Metanephros (tissue), 2 donors: ENCODE data around the gene GADD45GIP1. TPM values are rescaled to one million over a fixed set of nuclear protein-coding genes. Genes with fewer than 3 reads are reported as not detected.

Experiments used
- small RNA-seq: library from RNA; depleted of rRNA; stranded (forward); fragments of <200 nt; gene quantifications from one replicate; pipeline ENCODE3, GENCODE V24; 2014; ENCODE audit warnings: low replicate concordance
- total RNA-seq: library from RNA; depleted of rRNA; stranded (reverse); fragments of >200 nt; gene quantifications from one replicate; pipeline ENCODE4 v1.2.3, GENCODE V29; 2014

GADD45GIP1 gene
- total RNA-seq, result 19.3 TPM

GRCh38 chr19:12956446-12957388 lies at the start of gene GADD45GIP1:
Gene GADD45GIP1, minus strand, starts transcription at chr19:12957223. Its CDS starts 11 bp downstream, at chr19:12957212.

GRCh38 chr19:12994701-12995595 lies 37.9 kb upstream of the GADD45GIP1 start, which contains the start of gene NFIX:
Gene NFIX, plus strand, starts transcription at chr19:12995475. Its CDS starts 363 bp downstream, at chr19:12995838.

GRCh38 chr19:12969292-12969988 lies 12.4 kb upstream of the GADD45GIP1 start, which contains the start of gene DAND5:
Gene DAND5, plus strand, starts transcription at chr19:12969576. Its CDS starts 85 bp downstream, at chr19:12969661.

GRCh38 chr19:12945479-12946091 lies 11.4 kb downstream of the GADD45GIP1 start, which contains the start of gene RAD23A:
Gene RAD23A, plus strand, starts transcription at chr19:12945862. Its CDS starts 87 bp downstream, at chr19:12945949.

GRCh38 chr19:12937927-12938778 lies 18.9 kb downstream of the GADD45GIP1 start, which contains the start of gene CALR:
Gene CALR, plus strand, starts transcription at chr19:12938609. Its CDS starts 71 bp downstream, at chr19:12938680.

GRCh38 chr19:12933287-12934072 lies 23.5 kb downstream of the GADD45GIP1 start, which contains the start of gene FARSA:
Gene FARSA, minus strand, starts transcription at chr19:12933711. Its CDS starts 15 bp downstream, at chr19:12933696.

Small RNA genes lying within 50 kb of the gene (small RNA-seq; reads per million reads assigned to genes)
- gene MIR5695 (0.16 reads per million), gene MIR6515 (not detected)

Other genes starting within 250 kb of the GADD45GIP1 start
- 75.0 TPM for gene TNPO2, start 233.3 kb downstream of the GADD45GIP1 start, total RNA-seq
- gene TRIR, start 222.5 kb downstream of the GADD45GIP1 start, total RNA-seq, result 87.8 TPM
- gene GET3, start 219.7 kb downstream of the GADD45GIP1 start, total RNA-seq, result 48.2 TPM
- not detected for gene BEST2, start 205.4 kb downstream of the GADD45GIP1 start, total RNA-seq
- 55.4 TPM for gene HOOK2, start 181.7 kb downstream of the GADD45GIP1 start, total RNA-seq
- gene JUNB, start 165.7 kb downstream of the GADD45GIP1 start, total RNA-seq, result 219 TPM
- 324 TPM for gene PRDX2, start 155.4 kb downstream of the GADD45GIP1 start, total RNA-seq
- not detected for gene THSD8, start 155.2 kb downstream of the GADD45GIP1 start, total RNA-seq
- 14.4 TPM for gene RNASEH2A, start 150.6 kb downstream of the GADD45GIP1 start, total RNA-seq
- not detected for gene RTBDN, start 122.6 kb downstream of the GADD45GIP1 start, total RNA-seq
- gene MAST1, start 118.7 kb downstream of the GADD45GIP1 start, total RNA-seq, result 1.1 TPM
- gene DNASE2, start 75.8 kb downstream of the GADD45GIP1 start, total RNA-seq, result 15.4 TPM
- gene KLF1, start 70.0 kb downstream of the GADD45GIP1 start, total RNA-seq, result 7.1 TPM
- 45.0 TPM for gene GCDH, start 66.1 kb downstream of the GADD45GIP1 start, total RNA-seq
- gene SYCE2, start 37.9 kb downstream of the GADD45GIP1 start, total RNA-seq, result 1.4 TPM
- 49.1 TPM for gene FARSA, start 23.5 kb downstream of the GADD45GIP1 start, total RNA-seq
- 525 TPM for gene CALR, start 18.6 kb downstream of the GADD45GIP1 start, total RNA-seq
- gene RAD23A, start 11.4 kb downstream of the GADD45GIP1 start, total RNA-seq, result 77.2 TPM
- not detected for gene DAND5, start 12.4 kb upstream of the GADD45GIP1 start, total RNA-seq
- gene NFIX, start 38.3 kb upstream of the GADD45GIP1 start, total RNA-seq, result 48.9 TPM
- 24.1 TPM for gene LYL1, start 145.6 kb upstream of the GADD45GIP1 start, total RNA-seq
- 28.3 TPM for gene TRMT1, start 159.5 kb upstream of the GADD45GIP1 start, total RNA-seq
- 20.8 TPM for gene NACC1, start 161.0 kb upstream of the GADD45GIP1 start, total RNA-seq
- 49.5 TPM for gene STX10, start 193.2 kb upstream of the GADD45GIP1 start, total RNA-seq
- 62.4 TPM for gene IER2, start 193.2 kb upstream of the GADD45GIP1 start, total RNA-seq